A549 (cell line): Measurements from ENCODE around the gene TSBP1.

Experiments
- CHD2 ChIP-seq: fragments of 150-350 bp; IDR thresholded peaks from 2 replicates; pipeline ENCODE4 v1.6.1; 2014; ENCODE audit warnings: low read length; ENCODE audit not compliant: partially characterized antibody
- EP300 ChIP-seq, 2 experiments: fragments of >200 bp; sonication (Bioruptor Twin); formaldehyde crosslinking; IDR thresholded peaks; 2 replicates in 1 of 2; 3 replicates in 1 of 2; pipeline ENCODE4 v1.6.1; 2016 to 2017
- MYC ChIP-seq: IDR thresholded peaks from 2 replicates; pipeline ENCODE4 v1.6.1; 2012; ENCODE audit warnings: mild to moderate bottlenecking, inconsistent platforms, low read length, improper control_type of control experiment, borderline replicate concordance
- POLR2A ChIP-seq: IDR thresholded peaks from 2 replicates; pipeline ENCODE4 v1.6.1; 2012; ENCODE audit warnings: mild to moderate bottlenecking, low read length
- RCOR1 ChIP-seq: fragments of 150-350 bp; IDR thresholded peaks from 2 replicates; pipeline ENCODE4 v1.6.1; 2014; ENCODE audit warnings: antibody characterized with exemption, low read length, low read depth
- ZC3H11A ChIP-seq: fragments of 450-650 bp; IDR thresholded peaks from 2 replicates; pipeline ENCODE4 v1.6.1; 2014; ENCODE audit warnings: antibody characterized with exemption, mild to moderate bottlenecking
- TF ChIP-seq, protein P1 (sequence below): fragments of 200-600 bp; sonication (generic); IDR thresholded peaks from 2 replicates; pipeline ENCODE4 v1.6.1; 2016; ENCODE audit warnings: antibody characterized with exemption, mild to moderate bottlenecking, moderate library complexity

DNA sequence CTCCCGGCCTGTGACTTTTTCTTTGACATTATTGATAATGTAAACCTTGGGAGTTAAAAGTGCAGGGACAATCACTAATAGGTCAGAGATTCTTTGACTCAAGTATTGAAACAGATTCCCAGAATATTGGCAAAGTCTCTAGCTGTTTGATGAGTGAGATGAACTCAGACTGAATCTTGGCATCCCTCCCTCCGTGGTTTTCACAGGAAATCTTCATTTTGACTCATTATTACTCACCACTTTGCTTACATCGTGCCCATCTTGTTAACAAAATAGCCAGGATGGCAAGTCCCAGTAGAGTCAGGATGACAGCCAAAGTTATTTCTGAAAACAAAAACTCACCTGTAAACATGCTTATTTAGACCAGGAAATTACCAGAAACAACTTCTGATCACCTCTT lies 2.0 kb downstream of the TSBP1 start:
- TF ChIP-seq MYC (no peak), EP300 (IDR thresholded peaks at IDR 0.05) (no peak), ZC3H11A (no peak), RCOR1 (no peak), CHD2 (no peak), POLR2A (no peak)
- TF ChIP-seq, protein P1, sequence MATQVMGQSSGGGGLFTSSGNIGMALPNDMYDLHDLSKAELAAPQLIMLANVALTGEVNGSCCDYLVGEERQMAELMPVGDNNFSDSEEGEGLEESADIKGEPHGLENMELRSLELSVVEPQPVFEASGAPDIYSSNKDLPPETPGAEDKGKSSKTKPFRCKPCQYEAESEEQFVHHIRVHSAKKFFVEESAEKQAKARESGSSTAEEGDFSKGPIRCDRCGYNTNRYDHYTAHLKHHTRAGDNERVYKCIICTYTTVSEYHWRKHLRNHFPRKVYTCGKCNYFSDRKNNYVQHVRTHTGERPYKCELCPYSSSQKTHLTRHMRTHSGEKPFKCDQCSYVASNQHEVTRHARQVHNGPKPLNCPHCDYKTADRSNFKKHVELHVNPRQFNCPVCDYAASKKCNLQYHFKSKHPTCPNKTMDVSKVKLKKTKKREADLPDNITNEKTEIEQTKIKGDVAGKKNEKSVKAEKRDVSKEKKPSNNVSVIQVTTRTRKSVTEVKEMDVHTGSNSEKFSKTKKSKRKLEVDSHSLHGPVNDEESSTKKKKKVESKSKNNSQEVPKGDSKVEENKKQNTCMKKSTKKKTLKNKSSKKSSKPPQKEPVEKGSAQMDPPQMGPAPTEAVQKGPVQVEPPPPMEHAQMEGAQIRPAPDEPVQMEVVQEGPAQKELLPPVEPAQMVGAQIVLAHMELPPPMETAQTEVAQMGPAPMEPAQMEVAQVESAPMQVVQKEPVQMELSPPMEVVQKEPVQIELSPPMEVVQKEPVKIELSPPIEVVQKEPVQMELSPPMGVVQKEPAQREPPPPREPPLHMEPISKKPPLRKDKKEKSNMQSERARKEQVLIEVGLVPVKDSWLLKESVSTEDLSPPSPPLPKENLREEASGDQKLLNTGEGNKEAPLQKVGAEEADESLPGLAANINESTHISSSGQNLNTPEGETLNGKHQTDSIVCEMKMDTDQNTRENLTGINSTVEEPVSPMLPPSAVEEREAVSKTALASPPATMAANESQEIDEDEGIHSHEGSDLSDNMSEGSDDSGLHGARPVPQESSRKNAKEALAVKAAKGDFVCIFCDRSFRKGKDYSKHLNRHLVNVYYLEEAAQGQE, result no peak
